ENCODE data around the gene ZNF592. TPM values are rescaled to one million over a fixed set of nuclear protein-coding genes. Genes with fewer than 3 reads are reported as not detected.

The ZNF592 gene
- total and polyA plus RNA-seq, 3 donors from 2014 or later: 36.7 to 40.8 (median 39.6) TPM

DNA sequence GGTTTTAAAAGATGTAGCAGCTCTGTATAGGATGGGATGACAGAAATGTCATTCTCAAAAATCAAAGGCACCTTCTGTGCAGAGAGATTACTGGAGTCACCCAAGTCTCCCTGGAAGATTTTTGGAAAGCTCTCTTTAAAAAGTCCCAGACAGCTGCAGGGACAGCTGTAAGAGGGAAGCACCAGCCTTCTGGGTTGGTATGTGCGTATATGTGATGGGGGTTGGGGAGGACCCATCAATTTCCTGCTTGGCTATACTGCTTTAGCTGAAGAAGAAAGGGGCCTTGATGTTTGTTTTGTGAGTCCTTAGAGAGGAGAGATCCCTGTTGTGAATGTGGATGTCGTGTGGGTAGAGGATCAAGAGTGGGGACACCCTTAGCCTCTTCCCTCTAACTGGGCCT lies 27.0 kb upstream of the ZNF592 start:
- no peak overlapping the region for H3K4me3 ChIP-seq
- H3K27me3 ChIP-seq: no peaks in the 10 kb centered on the region
- TF ChIP-seq POLR2A (IDR thresholded peaks at IDR 0.05): no peak
- TF ChIP-seq, protein P1, sequence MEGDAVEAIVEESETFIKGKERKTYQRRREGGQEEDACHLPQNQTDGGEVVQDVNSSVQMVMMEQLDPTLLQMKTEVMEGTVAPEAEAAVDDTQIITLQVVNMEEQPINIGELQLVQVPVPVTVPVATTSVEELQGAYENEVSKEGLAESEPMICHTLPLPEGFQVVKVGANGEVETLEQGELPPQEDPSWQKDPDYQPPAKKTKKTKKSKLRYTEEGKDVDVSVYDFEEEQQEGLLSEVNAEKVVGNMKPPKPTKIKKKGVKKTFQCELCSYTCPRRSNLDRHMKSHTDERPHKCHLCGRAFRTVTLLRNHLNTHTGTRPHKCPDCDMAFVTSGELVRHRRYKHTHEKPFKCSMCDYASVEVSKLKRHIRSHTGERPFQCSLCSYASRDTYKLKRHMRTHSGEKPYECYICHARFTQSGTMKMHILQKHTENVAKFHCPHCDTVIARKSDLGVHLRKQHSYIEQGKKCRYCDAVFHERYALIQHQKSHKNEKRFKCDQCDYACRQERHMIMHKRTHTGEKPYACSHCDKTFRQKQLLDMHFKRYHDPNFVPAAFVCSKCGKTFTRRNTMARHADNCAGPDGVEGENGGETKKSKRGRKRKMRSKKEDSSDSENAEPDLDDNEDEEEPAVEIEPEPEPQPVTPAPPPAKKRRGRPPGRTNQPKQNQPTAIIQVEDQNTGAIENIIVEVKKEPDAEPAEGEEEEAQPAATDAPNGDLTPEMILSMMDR (IDR thresholded peaks at IDR 0.05): no peak
- DNase-seq: no peak
- H3K36me3 ChIP-seq (ENCODE audit: low read depth, missing control alignments): no peaks in the 10 kb centered on the region
- 71 to 88% methylated on average over 2 of the region's 2 CpGs for whole genome bisulfite sequencing, 2 donors
- no peak overlapping the region for H3K27ac ChIP-seq
- H3K9me3 ChIP-seq: no peaks in the 10 kb centered on the region
- no peaks in the 10 kb centered on the region for H3K4me1 ChIP-seq
- intact Hi-C loops (cut with DNase I; ENCODE audit: low total_unique reads): no loop called here

DNA sequence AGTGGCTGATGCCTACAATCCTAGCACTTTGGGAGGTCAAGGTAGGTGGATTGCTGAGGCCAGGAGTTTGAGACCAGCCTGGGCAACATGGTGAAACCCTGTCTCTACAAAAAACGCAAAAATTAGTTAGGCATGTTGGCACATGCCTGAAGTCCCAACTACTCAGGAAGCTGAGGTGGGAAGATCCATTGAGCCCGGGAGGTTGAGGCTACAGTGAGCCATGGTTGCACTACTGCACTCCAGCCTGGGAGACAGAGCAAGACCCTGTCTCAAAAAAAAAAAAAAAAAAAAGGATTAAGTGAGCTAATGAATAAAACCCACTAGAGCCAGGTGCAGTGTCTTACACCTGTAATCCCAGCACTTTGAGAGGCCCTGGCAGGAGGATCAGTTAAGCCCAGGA lies 25.8 kb upstream of the ZNF592 start:
- no peaks in the 10 kb centered on the region for H3K4me1 ChIP-seq
- no peaks in the 10 kb centered on the region for H3K36me3 ChIP-seq (ENCODE audit: low read depth, missing control alignments)
- DNase-seq: no peak
- TF ChIP-seq, protein P1 (IDR thresholded peaks at IDR 0.05): no peak
- no peak for TF ChIP-seq POLR2A (IDR thresholded peaks at IDR 0.05)
- no peaks in the 10 kb centered on the region for H3K27me3 ChIP-seq
- H3K27ac ChIP-seq: no peak overlapping the region
- no peak overlapping the region for H3K4me3 ChIP-seq
- H3K9me3 ChIP-seq: no peaks in the 10 kb centered on the region
- 79 to 94% methylated on average over 2 of the region's 2 CpGs for WGBS, 2 donors
- intact Hi-C loops (cut with DNase I; ENCODE audit: low total_unique reads): no loop called here

DNA sequence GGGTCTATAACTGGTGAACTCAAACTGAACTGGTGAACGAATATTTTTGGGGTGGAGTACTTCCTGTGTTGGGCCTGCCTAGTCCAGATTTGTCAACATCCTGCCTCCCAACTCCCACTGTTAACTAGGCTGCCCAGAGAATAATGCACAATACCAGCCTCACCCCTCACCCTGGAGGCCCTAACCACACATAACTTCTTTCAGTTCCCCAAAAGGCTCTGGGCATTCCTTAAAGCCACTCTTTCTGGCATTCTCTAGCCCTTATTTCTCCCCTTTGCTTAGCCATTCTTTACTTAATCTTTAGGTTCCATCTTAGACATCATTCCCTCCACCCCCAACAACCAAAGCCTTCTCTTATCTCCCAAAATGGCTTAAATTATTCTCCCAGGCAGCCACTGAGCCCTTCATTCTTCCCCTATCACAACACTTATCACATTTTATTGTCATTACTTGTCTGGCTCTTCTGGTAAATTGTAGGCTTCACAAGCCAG lies 23.3 kb upstream of the ZNF592 start:
- no peak for TF ChIP-seq POLR2A (IDR thresholded peaks at IDR 0.05)
- TF ChIP-seq, protein P1 (IDR thresholded peaks at IDR 0.05): no peak
- H3K27ac ChIP-seq: peak overlapping the region in 1 of 2 donors; percentile 26
- WGBS, 2 donors: 33 to 53% methylated on average over 1 of the region's 1 CpG
- peak; percentile 19 for DNase-seq
- H3K27me3 ChIP-seq: no peaks in the 10 kb centered on the region
- no peaks in the 10 kb centered on the region for H3K9me3 ChIP-seq
- H3K4me1 ChIP-seq: no peaks in the 10 kb centered on the region
- intact Hi-C loops (cut with DNase I; ENCODE audit: low total_unique reads): no loop called here
- H3K36me3 ChIP-seq (ENCODE audit: low read depth, missing control alignments): no peaks in the 10 kb centered on the region
- no peak overlapping the region for H3K4me3 ChIP-seq

DNA sequence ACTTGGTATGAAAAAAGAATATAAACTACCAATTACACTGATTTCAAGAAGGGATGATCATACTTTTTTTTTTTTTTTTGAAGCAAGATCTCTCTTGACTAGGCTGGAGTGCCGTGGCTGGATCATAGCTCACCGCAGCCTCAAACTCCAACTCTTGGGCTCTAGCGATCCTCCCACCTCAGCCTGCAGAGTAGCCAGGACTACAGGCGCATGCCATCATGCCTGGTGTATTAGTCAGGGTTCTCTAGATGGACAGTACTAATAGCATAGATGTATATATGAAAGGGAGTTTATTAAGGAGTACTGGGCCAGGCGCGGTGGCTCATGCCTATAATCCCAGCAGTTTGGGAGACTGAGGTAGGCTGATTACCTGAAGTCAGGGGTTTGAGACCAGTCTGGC lies 21.0 kb upstream of the ZNF592 start:
- WGBS, 2 donors: 93 to 99% methylated on average over 6 of the region's 6 CpGs

DNA sequence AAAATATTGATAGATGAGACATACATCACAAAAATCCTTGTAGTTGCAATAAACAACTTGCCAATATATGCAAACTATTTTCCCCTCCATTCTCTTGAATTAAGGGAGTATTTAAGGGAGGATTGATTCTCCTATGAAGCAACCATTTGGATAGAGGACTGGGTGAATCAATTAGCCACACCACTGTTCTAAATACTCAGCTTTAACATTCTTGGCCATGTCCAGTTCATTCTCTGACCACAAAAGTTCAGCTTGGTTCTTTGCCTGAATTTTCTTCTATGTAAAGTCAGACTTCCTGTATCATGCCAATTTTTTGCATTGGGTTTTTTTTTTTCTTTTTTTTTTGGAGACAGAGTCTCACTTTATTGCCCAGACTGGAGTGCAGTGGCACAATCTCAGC lies 16.6 kb upstream of the ZNF592 start:
- H3K4me1 ChIP-seq: no peaks in the 10 kb centered on the region
- TF ChIP-seq POLR2A (IDR thresholded peaks at IDR 0.05): no peak
- TF ChIP-seq, protein P1 (IDR thresholded peaks at IDR 0.05): no peak
- no peak overlapping the region for H3K27ac ChIP-seq
- intact Hi-C loops (cut with DNase I; ENCODE audit: low total_unique reads): no loop called here
- H3K27me3 ChIP-seq: no peaks in the 10 kb centered on the region
- H3K9me3 ChIP-seq: no peaks in the 10 kb centered on the region
- DNase-seq: no peak
- no peaks in the 10 kb centered on the region for H3K36me3 ChIP-seq (ENCODE audit: low read depth, missing control alignments)
- no peak overlapping the region for H3K4me3 ChIP-seq

More for the DNA sequence above, 21.0 kb upstream of the ZNF592 start:
- DNase-seq: no peak
- H3K9me3 ChIP-seq: no peaks in the 10 kb centered on the region
- no peaks in the 10 kb centered on the region for H3K27me3 ChIP-seq
- no peaks in the 10 kb centered on the region for H3K4me1 ChIP-seq
- intact Hi-C loops (cut with DNase I; ENCODE audit: low total_unique reads): no loop called here
- TF ChIP-seq, protein P1 (IDR thresholded peaks at IDR 0.05): no peak
- no peak for TF ChIP-seq POLR2A (IDR thresholded peaks at IDR 0.05)
- no peak overlapping the region for H3K4me3 ChIP-seq
- H3K36me3 ChIP-seq (ENCODE audit: low read depth, missing control alignments): no peaks in the 10 kb centered on the region
- no peak overlapping the region for H3K27ac ChIP-seq

Data from testis (tissue), 3 donors.